ENCODE results near the gene PCYT2.

DNA sequence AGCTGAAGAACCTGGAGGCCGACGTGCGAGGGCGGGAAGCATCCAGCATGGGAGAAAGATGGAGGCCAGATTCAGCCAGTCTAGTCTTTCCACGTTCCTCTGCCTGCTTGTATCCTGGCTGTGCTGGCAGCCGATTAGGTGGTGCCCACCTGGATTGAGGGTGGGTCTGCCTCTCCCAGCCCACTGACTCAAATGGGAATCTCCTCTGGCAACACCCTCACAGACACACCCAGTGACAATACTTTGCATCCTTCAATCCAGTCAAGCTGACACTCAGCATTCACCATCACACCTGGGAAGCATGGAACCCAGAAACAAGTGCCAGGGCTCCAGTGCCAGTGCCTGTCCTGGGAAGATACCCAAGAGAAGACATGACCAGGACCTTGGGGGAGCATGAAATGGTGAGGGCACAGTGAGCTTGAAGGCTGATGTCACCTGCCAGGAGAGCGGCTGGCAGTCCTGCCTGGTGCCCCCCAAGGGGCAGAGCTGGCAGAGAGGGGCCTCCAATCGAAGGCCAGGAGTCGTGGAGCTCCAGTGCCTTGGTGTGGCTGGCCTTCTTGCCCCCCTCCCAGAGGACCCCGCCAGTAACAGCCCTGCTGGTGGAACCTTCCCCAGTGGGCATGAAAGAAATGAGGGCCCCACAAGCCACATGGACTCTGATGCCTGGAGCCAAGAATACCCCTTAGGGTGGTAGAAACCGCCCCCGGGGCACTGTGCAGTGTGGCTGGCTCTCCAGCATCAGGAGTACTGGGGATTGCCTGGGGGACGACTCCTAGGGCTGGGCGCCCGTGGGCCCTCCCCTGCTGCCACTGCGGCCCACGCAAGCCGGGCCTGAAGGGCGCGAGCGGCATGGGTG lies 9.8 kb downstream of the PCYT2 start:
- TF ChIP-seq CTCF (IDR thresholded peaks at IDR 0.05) (no peak), EZH2 (IDR thresholded peaks at IDR 0.05; ENCODE audit: borderline replicate concordance, insufficient read depth, low read depth, low read length, poor library complexity, severe bottlenecking) (no peak)
